Stimulated activated CD8-positive, alpha-beta memory T cell treated with anti-CD3 and anti-CD28 coated beads, Interleukin-4, amount 100 ng/mL, for 4 hours (primary cell): ENCODE data around the gene RPS6KA2.

Experiments used
- DNase-seq, 2 donors: peaks; one replicate each; pipeline ENCODE4 v3.0.0-alpha.2; 2020; ENCODE audit warnings: low read depth in 2 of 2, low spot score in 1 of 2

The RPS6KA2 gene

DNA sequence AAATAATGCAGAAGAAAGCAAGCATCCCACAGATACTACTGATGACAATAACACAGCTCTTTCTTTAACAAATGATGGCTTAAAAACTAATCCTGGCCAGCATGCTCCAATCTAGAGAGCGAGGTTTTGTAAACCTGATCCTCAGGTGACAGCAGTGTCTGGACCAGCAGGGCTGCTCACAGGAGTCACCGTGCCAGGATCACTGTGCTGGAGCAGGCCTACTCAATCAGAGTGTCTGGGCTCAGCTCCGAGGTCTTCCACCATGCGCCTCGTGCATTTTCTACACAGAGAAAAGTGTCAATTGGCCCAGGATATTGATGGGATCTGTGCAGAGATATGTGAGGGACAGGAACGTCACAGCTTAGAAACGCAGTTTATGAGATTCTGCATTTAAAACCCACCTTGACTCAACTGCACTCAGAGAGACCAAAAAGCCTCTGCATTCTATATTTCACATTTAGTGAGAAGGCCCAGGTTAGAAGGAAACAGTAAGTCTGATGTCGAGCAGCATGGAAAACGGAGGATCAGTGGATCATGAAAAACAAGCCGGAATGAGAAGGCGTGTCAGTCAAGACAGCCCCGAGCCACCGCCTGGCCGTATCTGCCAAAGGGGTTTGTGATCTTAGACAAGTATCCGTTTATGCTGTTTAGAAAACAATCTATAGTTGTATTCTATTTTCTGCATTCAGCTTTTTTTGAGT lies 48.4 kb downstream of the RPS6KA2 start:
- DNase-seq: no peak

- no peak for DNase-seq
Observed at GRCh38 chr6:166575205-166575604, 51.8 kb downstream of the RPS6KA2 start.

- DNase-seq: no peak
Observed at GRCh38 chr6:166573511-166574216, 53.4 kb downstream of the RPS6KA2 start.

GRCh38 chr6:166572370-166573261 lies 54.4 kb downstream of the RPS6KA2 start:
- no peak for DNase-seq

- DNase-seq: no peak
Observed at GRCh38 chr6:166570929-166571713, 55.9 kb downstream of the RPS6KA2 start.

GRCh38 chr6:166569206-166569605 lies 57.8 kb downstream of the RPS6KA2 start:
- no peak for DNase-seq

- no peak for DNase-seq
Observed at GRCh38 chr6:166567813-166568212, 59.2 kb downstream of the RPS6KA2 start.

GRCh38 chr6:166567107-166567506 lies 59.9 kb downstream of the RPS6KA2 start:
- no peak for DNase-seq

DNA sequence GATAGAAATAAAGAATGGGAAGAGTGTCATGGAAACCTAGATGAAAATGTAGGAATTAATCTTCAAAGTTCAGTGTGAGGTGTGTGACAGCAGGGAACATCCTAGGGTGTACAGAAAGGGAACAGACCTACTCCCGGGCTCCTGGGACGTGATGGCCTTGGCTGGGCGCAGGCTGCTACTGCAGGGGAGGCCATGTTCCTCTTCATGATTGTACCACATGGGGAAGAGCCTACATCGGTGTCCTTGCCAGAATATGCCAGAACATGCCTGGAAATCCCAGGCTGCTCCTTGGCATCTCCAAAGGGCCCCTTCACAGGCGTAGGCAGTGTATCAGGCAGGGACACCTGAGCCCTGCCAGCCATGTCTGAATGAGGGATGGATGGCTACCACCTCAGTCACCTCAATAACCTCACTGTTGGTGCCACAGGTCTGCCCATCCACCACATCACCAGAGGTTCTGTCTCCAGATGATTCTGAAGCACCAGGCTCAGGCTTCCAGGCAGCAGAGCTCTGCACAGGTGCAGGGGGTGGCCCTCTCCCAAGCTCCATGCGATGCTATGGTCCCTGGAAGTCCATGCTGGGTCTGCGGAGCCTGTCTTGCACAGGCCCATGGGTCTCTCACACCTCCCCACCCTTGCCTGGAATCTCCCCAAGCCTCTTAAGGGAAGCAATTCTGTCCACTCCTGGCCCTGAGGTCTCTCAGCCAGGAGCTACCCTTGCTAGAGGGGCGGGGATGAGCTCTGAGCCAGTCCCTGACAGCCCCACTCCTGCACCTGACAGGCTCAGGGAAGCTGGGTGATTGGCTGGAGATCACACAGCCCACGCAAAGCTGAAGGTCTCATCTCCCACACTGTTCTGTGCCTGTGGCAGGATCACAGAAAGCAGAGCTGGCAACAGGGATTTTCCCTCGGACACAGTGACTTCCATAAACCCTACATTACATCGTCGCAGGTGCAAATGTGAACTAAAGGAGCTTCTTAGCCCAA lies 60.7 kb downstream of the RPS6KA2 start:
- DNase-seq: no peak

DNA sequence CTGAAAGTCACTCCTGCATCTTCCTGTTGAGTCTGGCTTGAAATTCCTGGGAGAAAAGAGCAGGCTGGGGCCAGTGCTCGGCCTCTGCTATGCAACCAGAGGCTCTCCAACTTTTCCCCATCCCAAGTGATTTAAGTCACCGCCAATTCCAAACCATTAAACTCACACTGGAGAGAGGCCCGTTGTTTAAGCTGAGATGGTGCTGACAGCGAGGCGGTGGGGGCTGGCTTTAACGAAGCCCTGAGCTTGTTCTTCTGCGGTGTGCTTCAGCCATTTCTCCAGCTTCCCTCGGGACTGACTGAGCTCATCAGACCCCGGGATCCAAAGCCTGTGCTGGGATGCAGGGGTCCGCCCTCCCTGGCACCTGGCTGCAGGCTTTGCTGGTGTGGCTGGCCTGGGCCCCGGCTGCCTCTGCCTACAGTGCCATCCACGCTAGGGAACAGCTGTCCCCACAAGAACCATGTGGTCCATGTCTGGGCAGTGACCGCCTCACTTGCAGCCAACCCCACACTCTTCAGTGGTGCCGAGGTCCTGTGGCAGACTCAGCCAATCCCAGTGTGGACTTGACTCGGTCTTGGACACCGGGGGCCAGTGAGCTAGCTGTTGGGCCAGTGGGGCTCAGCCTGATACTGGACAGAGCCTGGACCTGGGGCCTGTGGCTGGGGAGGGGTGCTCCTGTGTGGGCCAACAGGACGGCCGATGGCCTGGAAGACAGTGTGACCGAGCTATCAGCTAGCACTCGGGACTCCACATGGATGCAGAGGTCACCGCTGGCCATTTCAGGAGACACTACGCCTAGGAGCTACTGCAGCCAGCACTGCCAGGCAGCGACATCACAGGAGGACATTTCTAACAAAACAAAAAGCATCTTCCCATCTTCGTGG lies 61.7 kb downstream of the RPS6KA2 start:
- DNase-seq: no peak

- DNase-seq: no peak
Observed at GRCh38 chr6:166563805-166564204, 63.2 kb downstream of the RPS6KA2 start.

- no peak for DNase-seq
Observed at GRCh38 chr6:166563200-166563599, 63.9 kb downstream of the RPS6KA2 start.

GRCh38 chr6:166562726-166563125 lies 64.3 kb downstream of the RPS6KA2 start:
- DNase-seq: no peak

DNA sequence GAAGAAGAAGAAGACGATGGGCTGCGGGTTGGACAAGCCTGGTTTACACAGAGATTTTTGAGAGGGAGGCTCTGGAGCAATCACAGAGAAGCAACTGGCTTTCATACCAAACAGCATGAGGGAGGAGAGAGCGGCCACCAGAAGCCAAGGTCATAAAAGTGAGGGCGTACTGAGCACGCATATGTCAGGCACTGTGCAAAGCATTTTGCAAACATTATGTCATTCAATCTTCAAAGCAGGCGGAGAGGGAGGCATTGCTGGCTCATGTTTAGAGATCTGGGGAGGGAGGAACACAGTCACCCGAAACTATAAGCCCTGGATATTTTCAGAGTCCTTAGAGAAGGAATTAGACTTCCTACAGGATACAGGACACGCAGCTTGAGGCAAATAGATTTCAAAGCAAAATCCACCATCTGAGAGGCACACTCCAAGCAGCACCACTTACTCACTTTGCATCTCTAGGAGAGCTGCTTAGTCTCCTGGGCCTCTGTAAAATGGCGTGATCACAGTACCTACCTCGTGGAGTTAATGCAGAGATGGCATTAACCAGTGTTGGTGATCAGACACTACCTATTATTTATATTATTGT lies 65.2 kb downstream of the RPS6KA2 start:
- DNase-seq: no peak

DNA sequence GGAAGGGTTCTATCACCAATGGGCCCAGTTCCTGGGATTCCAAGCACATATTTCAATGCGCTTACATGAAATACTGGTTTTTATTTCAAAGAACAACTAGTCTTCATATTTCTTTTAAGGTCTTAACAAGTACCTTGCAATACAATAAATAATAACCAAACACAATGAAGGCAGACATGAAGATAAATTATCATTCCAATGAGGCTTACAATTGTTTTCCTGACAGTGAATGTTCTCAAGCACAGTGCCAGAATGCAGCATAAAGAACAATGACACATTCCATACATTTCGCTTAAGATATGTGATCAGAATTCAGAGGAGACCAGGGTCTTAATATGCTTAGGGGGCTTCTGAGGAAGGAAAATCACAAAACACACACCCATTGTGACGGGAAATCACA lies 66.8 kb downstream of the RPS6KA2 start:
- no peak for DNase-seq

DNA sequence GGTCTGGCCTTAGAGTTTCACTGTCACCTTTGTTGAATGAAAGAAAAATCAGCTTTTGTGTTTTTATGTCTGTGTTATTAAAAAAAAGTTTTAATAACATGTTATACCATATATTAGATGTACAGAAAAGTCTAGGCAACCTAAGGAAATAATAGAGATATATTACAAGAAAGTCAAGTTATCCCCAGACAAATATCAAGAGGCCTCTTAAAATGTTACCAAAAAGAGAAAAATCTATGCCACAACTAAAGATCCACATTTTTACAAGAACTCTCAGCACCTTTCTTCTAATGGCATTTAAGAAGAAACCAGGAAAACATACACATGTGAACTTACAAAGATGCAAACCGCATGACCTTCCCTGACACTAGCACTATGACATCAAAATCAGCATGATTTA lies 67.4 kb downstream of the RPS6KA2 start:
- DNase-seq: no peak

- DNase-seq: no peak
Observed at GRCh38 chr6:166559211-166559610, 67.8 kb downstream of the RPS6KA2 start.
